ENCODE measurements around the gene DHFR2. TPM values are rescaled to one million over a fixed set of nuclear protein-coding genes. Genes with fewer than 3 reads are reported as not detected.

The DHFR2 gene
- total RNA-seq: 6.2 TPM

DNA sequence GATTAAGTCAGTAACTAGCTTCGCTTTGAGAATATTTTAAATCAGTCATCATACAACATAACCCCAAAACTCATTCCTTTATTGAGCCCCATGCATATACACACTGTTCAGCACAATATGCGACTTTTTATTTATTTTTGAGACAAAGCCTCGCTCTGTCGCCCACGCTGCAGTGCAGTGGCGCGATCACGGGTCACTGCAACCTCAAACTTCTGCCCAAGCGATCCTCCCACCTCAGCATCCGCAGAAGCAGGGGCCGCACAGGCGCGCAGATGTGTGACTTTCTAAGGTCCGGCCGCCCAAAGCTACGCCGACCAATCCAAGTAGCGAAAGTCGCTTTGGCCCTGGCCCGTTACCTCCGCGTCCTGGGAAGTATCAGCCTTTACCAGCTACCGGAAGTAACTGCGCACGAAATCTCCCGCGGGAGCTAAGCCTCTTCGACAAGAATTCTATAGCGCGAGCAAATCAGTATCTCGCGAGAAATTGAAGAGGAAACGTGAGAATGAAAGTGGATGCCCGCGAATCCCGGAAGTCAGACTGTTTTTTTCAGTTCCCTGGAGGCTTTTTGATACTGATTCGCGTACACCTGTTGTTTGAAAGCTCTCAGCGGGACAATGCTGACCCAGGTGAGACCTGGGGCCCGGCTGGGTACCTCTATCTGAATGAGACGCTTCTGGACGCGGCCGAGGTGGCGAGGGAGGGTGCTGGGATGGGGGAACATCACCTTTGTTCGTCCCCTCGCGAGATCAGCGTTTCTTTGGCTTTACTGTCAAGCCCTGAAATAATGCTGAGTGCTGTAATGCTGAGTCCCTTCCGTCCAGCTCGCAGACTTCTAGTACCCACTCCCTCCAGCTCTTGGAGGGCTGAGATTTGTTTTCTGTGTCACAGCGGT lies at the start of gene DHFR2, which contains the start of gene NSUN3:
Gene DHFR2 (minus strand): TSS at position 404 of the 892 bp plus-strand sequence. CDS start 1,405 bp downstream, outside the sequence.
Gene NSUN3 (plus strand): TSS at position 549 of the 892 bp plus-strand sequence. CDS start 66 bp downstream, at position 615.

DNA sequence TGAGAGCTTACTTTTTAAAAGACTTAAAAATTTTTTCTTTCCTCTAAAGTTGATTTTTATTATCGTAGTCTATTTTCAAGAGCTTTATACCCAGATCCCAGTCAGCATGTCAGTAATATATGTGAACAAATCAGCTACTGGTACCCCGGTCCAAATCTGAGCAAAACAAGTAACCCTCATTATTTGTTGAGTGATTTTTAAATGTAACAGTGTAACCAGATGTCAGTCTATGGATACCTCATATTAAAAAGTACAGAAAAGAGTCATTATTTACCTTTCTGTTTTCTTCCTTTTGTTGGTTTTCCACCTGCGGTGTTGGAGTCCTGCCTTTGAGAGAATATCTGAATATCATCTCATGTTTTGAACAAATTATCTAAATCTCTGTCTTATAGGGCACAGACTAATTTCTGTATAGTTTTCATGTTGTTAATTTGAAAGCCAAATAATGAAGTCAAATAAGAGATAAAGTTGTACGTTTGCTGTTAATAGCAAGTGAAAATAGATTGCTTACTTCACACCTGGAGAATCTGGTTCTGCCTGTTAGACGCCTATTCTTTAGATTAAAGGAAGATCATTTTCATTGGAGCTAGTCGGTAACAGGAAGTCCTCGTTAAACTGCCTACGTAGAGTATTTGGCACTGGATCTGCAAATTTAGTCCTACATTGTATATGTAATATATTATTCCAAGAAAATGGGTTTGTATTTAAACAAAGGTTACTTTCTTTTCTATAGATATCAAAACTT lies 34.5 kb downstream of the DHFR2 start, which contains the start of gene STX19:
Gene STX19 (minus strand): TSS at position 505 of the 745 bp plus-strand sequence. CDS start 13,328 bp downstream, outside the sequence.

Other genes with a start within 250 kb of the DHFR2 start
- gene PROS1, start 89.0 kb downstream of the DHFR2 start, total RNA-seq: 27.5 TPM
- 11.3 TPM for gene ARL13B, start 82.8 kb downstream of the DHFR2 start, total RNA-seq
- not detected for gene STX19, start 34.3 kb downstream of the DHFR2 start, total RNA-seq
- 24.4 TPM for gene NSUN3, start 145 bp upstream of the DHFR2 start, total RNA-seq

All from metanephros (tissue), 1 donor.